Stomach smooth muscle (tissue), 2 donors: ENCODE data around the gene FDX2.
"Not testable (repeated sequence)": the region's sequence is repeated elsewhere in the genome, so short reads cannot be mapped to it uniquely, and the experiment has no call there.

ENCODE experiments used
- H3K27ac ChIP-seq: one replicate; pipeline ENCODE4 v1.7.0; 2013; ENCODE audit warnings: mild to moderate bottlenecking, low read length, inconsistent platforms
- H3K27me3 ChIP-seq, 2 donors: one replicate each; pipeline ENCODE4 v1.7.0; 2013; ENCODE audit warnings: low read length in 2 of 2; ENCODE audit not compliant: insufficient read depth in 2 of 2, control insufficient read depth in 1 of 2
- H3K36me3 ChIP-seq, 2 donors: one replicate each; pipeline ENCODE4 v1.7.0; 2013; ENCODE audit warnings: low read length in 2 of 2; ENCODE audit not compliant: control insufficient read depth in 2 of 2, insufficient read depth in 2 of 2
- H3K4me1 ChIP-seq: one replicate; pipeline ENCODE4 v1.7.0; 2013; ENCODE audit warnings: low read length; ENCODE audit not compliant: control insufficient read depth, insufficient read depth
- H3K4me3 ChIP-seq, 2 donors: one replicate each; pipeline ENCODE4 v1.7.0; 2013; ENCODE audit warnings: low read length in 2 of 2
- H3K9ac ChIP-seq, 2 donors: one replicate each; pipeline ENCODE4 v1.7.0; 2013; ENCODE audit warnings: low read length in 2 of 2, mild to moderate bottlenecking in 1 of 2
- H3K9me3 ChIP-seq, 2 donors: one replicate each; pipeline ENCODE4 v1.7.0; 2013; ENCODE audit warnings: low read length in 2 of 2; ENCODE audit not compliant: control insufficient read depth in 2 of 2
- donor health status: healthy.
- donor health status: Pancreatic carcinoma.

Gene FDX2

GRCh38 chr19:10288662-10289166 is 27.1 kb downstream of the FDX2 start:
- H3K27ac ChIP-seq, result no peak overlapping the region
- peaks cover 56% of the 10 kb centered on the region for H3K4me1 ChIP-seq

GRCh38 chr19:10286803-10287737 is 28.7 kb downstream of the FDX2 start, which contains the start of gene ICAM4:
TSS of gene ICAM4 (plus strand) at chr19:10286955. CDS start at chr19:10287013, 58 bp downstream.
- peaks cover 45% of the 10 kb centered on the region for H3K4me1 ChIP-seq
- H3K9ac ChIP-seq, result no peak within 1 kb of the TSS
- H3K27me3 ChIP-seq, result peaks cover 50 to 62% of the 10 kb centered on the region in 2 donors
- H3K9me3 ChIP-seq, result no peaks in the 10 kb centered on the region
- no peak within 1 kb of the TSS for H3K27ac ChIP-seq
- H3K36me3 ChIP-seq, result no peaks in the 10 kb centered on the region
- H3K4me3 ChIP-seq, result peak within 1 kb of the TSS in 1 of 2 donors; percentile 15

More at GRCh38 chr19:10288662-10289166, 27.1 kb downstream of the FDX2 start:
- Histone ChIP-seq H3K27me3 (peaks cover 67 to 74% of the 10 kb centered on the region in 2 donors), H3K9me3 (no peaks in the 10 kb centered on the region), H3K9ac (no peak overlapping the region), H3K36me3 (no peaks in the 10 kb centered on the region), H3K4me3 (peak overlapping the region; percentile 49 to 62)

- H3K27ac ChIP-seq, result no peak overlapping the region
- no peaks in the 10 kb centered on the region for H3K36me3 ChIP-seq
- H3K9ac ChIP-seq, result no peak overlapping the region
- H3K9me3 ChIP-seq, result no peaks in the 10 kb centered on the region
- H3K4me3 ChIP-seq, result no peak overlapping the region
- H3K4me1 ChIP-seq, result peaks cover 28% of the 10 kb centered on the region
- peaks cover 34 to 46% of the 10 kb centered on the region in 2 donors for H3K27me3 ChIP-seq
These were observed 30.4 kb downstream of the FDX2 start for GRCh38 chr19:10285393-10285792.

GRCh38 chr19:10284960-10285278 is 30.9 kb downstream of the FDX2 start:
- Histone ChIP-seq H3K9me3 (no peaks in the 10 kb centered on the region), H3K27me3 (peaks cover 29 to 41% of the 10 kb centered on the region in 2 donors), H3K4me3 (no peak overlapping the region), H3K9ac (no peak overlapping the region), H3K27ac (no peak overlapping the region), H3K4me1 (peaks cover 23% of the 10 kb centered on the region), H3K36me3 (no peaks in the 10 kb centered on the region)

GRCh38 chr19:10284065-10284959 is 31.5 kb downstream of the FDX2 start:
- Histone ChIP-seq H3K4me1 (peaks cover 18% of the 10 kb centered on the region), H3K4me3 (no peak overlapping the region), H3K9me3 (no peaks in the 10 kb centered on the region)

GRCh38 chr19:10283301-10284064 is 32.3 kb downstream of the FDX2 start:
- Histone ChIP-seq H3K4me3 (no peak overlapping the region), H3K27me3 (peaks cover 19 to 27% of the 10 kb centered on the region in 2 donors), H3K9me3 (no peaks in the 10 kb centered on the region), H3K4me1 (peaks cover 11% of the 10 kb centered on the region), H3K36me3 (no peaks in the 10 kb centered on the region), H3K9ac (no peak overlapping the region), H3K27ac (no peak overlapping the region)

More at GRCh38 chr19:10284065-10284959, 31.5 kb downstream of the FDX2 start:
- Histone ChIP-seq H3K27me3 (peaks cover 25 to 35% of the 10 kb centered on the region in 2 donors), H3K36me3 (no peaks in the 10 kb centered on the region), H3K27ac (no peak overlapping the region), H3K9ac (no peak overlapping the region)

- H3K4me1 ChIP-seq, result not testable (repeated sequence)
These were observed 33.8 kb downstream of the FDX2 start for GRCh38 chr19:10282043-10282442.

GRCh38 chr19:10279737-10280442 is 35.9 kb downstream of the FDX2 start:
- Histone ChIP-seq H3K4me3 (no peak overlapping the region), H3K27me3 (peaks cover 0 to 5% of the 10 kb centered on the region in 2 donors), H3K36me3 (no peaks in the 10 kb centered on the region), H3K4me1 (no peaks in the 10 kb centered on the region), H3K9ac (no peak overlapping the region), H3K27ac (no peak overlapping the region), H3K9me3 (no peaks in the 10 kb centered on the region)

More at GRCh38 chr19:10282043-10282442, 33.8 kb downstream of the FDX2 start:
- not testable (repeated sequence) for H3K36me3 ChIP-seq, H3K9me3 ChIP-seq, H3K27ac ChIP-seq, H3K4me3 ChIP-seq, H3K9ac ChIP-seq
- peaks cover 8 to 13% of the 10 kb centered on the region in 2 donors for H3K27me3 ChIP-seq

- H3K9ac ChIP-seq, result no peak overlapping the region
- no peaks in the 10 kb centered on the region for H3K9me3 ChIP-seq
- peaks cover 0 to 5% of the 10 kb centered on the region in 2 donors for H3K27me3 ChIP-seq
- no peaks in the 10 kb centered on the region for H3K4me1 ChIP-seq
- H3K36me3 ChIP-seq, result no peaks in the 10 kb centered on the region
- H3K27ac ChIP-seq, result no peak overlapping the region
- no peak overlapping the region for H3K4me3 ChIP-seq
These were observed 36.9 kb downstream of the FDX2 start for GRCh38 chr19:10278935-10279334.
